H1 (cell line): ENCODE measurements around the gene ANO6.

Experiments
- CEBPB ChIP-seq: IDR thresholded peaks from 2 replicates; pipeline ENCODE4 v1.6.1; 2012; ENCODE audit warnings: low read depth, low read length
- POLR2AphosphoS5 ChIP-seq: IDR thresholded peaks from 2 replicates; pipeline ENCODE4 v1.6.1; 2011; ENCODE audit warnings: low read depth, low read length
- SP2 ChIP-seq: IDR thresholded peaks from 2 replicates; pipeline ENCODE4 v1.6.1; 2012; ENCODE audit warnings: mild to moderate bottlenecking, low read length, inconsistent platforms
- TAF1 ChIP-seq: IDR thresholded peaks from 2 replicates; pipeline ENCODE4 v1.6.1; 2011; ENCODE audit warnings: mild to moderate bottlenecking, low read depth, low read length
- TF ChIP-seq, protein P1 (sequence below), 3 experiments: IDR thresholded peaks; 1 replicate in 2 of 3; 2 replicates in 1 of 3; pipeline versions ENCODE4 v1.5.1 to v1.6.1; 2011; ENCODE audit warnings: low read length in 3 of 3, mild to moderate bottlenecking in 3 of 3, inconsistent platforms in 2 of 3, low read depth in 1 of 3, moderate library complexity in 1 of 3; ENCODE audit not compliant: insufficient read depth in 1 of 3; ENCODE audit errors: control extremely low read depth in 1 of 3
- TF ChIP-seq, protein P2 (sequence below): fragments of 300-600 bp; sonication (generic); IDR thresholded peaks from 2 replicates; pipeline ENCODE4 v1.7.1; 2012; ENCODE audit warnings: low read length, moderate library complexity, mild to moderate bottlenecking, inconsistent platforms; ENCODE audit not compliant: insufficient replicate concordance

DNA sequence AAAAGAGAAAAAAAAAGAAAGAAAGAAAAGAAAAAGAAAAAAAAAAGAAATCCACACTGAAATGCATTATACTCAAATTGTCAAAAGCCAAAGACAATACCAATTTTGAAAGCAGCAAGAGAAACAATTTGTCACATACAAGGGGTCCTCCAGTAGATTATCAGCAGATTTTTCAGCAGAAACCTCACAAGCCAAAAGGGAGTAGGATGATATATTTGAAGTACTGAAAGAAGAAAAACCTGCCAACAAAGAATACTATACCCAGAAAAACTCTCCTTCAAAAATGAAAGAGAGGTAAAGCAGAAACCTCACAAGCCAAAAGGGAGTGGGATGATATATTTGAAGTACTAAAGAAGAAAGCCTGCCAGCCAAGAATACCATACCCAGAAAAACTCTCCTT is 37.1 kb upstream of the ANO6 start:
- TF ChIP-seq, protein P1, sequence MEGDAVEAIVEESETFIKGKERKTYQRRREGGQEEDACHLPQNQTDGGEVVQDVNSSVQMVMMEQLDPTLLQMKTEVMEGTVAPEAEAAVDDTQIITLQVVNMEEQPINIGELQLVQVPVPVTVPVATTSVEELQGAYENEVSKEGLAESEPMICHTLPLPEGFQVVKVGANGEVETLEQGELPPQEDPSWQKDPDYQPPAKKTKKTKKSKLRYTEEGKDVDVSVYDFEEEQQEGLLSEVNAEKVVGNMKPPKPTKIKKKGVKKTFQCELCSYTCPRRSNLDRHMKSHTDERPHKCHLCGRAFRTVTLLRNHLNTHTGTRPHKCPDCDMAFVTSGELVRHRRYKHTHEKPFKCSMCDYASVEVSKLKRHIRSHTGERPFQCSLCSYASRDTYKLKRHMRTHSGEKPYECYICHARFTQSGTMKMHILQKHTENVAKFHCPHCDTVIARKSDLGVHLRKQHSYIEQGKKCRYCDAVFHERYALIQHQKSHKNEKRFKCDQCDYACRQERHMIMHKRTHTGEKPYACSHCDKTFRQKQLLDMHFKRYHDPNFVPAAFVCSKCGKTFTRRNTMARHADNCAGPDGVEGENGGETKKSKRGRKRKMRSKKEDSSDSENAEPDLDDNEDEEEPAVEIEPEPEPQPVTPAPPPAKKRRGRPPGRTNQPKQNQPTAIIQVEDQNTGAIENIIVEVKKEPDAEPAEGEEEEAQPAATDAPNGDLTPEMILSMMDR (IDR thresholded peaks at IDR 0.05; ENCODE audit: control extremely low read depth in 1 of 3, insufficient read depth in 1 of 3, low read depth in 1 of 3, low read length in 3 of 3): no peak
- TF ChIP-seq POLR2AphosphoS5: no peak
- TF ChIP-seq, protein P2, sequence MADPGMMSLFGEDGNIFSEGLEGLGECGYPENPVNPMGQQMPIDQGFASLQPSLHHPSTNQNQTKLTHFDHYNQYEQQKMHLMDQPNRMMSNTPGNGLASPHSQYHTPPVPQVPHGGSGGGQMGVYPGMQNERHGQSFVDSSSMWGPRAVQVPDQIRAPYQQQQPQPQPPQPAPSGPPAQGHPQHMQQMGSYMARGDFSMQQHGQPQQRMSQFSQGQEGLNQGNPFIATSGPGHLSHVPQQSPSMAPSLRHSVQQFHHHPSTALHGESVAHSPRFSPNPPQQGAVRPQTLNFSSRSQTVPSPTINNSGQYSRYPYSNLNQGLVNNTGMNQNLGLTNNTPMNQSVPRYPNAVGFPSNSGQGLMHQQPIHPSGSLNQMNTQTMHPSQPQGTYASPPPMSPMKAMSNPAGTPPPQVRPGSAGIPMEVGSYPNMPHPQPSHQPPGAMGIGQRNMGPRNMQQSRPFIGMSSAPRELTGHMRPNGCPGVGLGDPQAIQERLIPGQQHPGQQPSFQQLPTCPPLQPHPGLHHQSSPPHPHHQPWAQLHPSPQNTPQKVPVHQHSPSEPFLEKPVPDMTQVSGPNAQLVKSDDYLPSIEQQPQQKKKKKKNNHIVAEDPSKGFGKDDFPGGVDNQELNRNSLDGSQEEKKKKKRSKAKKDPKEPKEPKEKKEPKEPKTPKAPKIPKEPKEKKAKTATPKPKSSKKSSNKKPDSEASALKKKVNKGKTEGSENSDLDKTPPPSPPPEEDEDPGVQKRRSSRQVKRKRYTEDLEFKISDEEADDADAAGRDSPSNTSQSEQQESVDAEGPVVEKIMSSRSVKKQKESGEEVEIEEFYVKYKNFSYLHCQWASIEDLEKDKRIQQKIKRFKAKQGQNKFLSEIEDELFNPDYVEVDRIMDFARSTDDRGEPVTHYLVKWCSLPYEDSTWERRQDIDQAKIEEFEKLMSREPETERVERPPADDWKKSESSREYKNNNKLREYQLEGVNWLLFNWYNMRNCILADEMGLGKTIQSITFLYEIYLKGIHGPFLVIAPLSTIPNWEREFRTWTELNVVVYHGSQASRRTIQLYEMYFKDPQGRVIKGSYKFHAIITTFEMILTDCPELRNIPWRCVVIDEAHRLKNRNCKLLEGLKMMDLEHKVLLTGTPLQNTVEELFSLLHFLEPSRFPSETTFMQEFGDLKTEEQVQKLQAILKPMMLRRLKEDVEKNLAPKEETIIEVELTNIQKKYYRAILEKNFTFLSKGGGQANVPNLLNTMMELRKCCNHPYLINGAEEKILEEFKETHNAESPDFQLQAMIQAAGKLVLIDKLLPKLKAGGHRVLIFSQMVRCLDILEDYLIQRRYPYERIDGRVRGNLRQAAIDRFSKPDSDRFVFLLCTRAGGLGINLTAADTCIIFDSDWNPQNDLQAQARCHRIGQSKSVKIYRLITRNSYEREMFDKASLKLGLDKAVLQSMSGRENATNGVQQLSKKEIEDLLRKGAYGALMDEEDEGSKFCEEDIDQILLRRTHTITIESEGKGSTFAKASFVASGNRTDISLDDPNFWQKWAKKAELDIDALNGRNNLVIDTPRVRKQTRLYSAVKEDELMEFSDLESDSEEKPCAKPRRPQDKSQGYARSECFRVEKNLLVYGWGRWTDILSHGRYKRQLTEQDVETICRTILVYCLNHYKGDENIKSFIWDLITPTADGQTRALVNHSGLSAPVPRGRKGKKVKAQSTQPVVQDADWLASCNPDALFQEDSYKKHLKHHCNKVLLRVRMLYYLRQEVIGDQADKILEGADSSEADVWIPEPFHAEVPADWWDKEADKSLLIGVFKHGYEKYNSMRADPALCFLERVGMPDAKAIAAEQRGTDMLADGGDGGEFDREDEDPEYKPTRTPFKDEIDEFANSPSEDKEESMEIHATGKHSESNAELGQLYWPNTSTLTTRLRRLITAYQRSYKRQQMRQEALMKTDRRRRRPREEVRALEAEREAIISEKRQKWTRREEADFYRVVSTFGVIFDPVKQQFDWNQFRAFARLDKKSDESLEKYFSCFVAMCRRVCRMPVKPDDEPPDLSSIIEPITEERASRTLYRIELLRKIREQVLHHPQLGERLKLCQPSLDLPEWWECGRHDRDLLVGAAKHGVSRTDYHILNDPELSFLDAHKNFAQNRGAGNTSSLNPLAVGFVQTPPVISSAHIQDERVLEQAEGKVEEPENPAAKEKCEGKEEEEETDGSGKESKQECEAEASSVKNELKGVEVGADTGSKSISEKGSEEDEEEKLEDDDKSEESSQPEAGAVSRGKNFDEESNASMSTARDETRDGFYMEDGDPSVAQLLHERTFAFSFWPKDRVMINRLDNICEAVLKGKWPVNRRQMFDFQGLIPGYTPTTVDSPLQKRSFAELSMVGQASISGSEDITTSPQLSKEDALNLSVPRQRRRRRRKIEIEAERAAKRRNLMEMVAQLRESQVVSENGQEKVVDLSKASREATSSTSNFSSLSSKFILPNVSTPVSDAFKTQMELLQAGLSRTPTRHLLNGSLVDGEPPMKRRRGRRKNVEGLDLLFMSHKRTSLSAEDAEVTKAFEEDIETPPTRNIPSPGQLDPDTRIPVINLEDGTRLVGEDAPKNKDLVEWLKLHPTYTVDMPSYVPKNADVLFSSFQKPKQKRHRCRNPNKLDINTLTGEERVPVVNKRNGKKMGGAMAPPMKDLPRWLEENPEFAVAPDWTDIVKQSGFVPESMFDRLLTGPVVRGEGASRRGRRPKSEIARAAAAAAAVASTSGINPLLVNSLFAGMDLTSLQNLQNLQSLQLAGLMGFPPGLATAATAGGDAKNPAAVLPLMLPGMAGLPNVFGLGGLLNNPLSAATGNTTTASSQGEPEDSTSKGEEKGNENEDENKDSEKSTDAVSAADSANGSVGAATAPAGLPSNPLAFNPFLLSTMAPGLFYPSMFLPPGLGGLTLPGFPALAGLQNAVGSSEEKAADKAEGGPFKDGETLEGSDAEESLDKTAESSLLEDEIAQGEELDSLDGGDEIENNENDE: no peak
- no peak for TF ChIP-seq CEBPB
- TF ChIP-seq SP2: no peak
- no peak for TF ChIP-seq TAF1
